Measurements from ENCODE around the gene AUP1. TPM values are rescaled to one million over a fixed set of nuclear protein-coding genes. Genes with fewer than 3 reads are reported as not detected.

Gene AUP1
- total RNA-seq, 2 experiments from 2014 or later: 92.0 to 122 TPM

DNA sequence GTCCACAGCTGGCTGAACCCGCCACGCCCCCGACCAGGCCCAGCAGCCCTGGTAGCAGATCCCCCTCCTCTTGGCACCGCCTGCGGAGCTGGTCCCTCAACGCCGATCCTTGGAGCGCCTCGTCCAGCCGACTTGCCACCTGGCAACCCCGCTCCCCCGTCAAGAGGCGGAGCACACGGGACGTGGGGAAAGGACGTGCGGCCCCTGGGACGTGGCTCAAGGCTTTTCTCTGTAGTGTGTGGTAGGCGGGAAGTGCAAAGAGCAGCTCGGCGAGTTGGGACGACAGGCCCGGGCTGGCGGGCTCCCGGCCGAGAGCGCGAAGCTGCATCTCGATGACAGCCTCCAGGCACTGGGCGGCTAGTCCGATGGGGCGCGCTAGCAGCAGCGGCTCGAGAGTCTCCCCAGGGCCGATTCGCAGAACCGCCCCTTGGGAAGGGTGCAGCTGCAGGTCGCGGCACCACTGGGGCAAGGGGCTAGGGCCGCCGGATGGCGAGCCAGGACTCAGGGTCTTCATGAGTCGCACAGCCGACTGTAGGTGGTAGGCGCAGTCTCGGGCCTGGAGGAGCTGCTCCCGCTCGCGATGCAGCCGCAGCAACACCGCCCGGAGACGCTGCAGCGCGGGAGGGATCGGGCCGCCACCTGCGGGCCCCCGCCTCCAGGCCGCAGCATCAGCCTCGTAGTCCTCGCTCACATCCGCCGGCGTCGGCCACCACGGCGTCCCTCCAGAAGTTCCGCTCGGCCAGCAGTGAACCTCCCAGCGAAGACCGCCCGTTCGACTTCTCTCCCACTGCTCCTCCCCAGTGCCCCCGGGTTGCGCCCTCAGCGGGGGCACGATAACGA lies 47.3 kb downstream of the AUP1 start:
- Mint-ChIP-seq H3K9me3 (ENCODE audit: low read depth) (no peaks in the 10 kb centered on the region), H3K4me1 (peaks cover 31% of the 10 kb centered on the region), H3K4me3 (peak overlapping the region; percentile 90), H3K36me3 (ENCODE audit: low read depth) (peaks cover 21% of the 10 kb centered on the region), H3K27me3 (no peaks in the 10 kb centered on the region), H3K27ac (peak overlapping the region; percentile 99)
- peak; percentile 37 for ATAC-seq
- peak; percentile 75 for DNase-seq
- intact Hi-C loops (cut with DNase I, micrococcal nuclease): loop anchor here (1.0 to 2.0 kb wide), 6 partner anchors 10 to 1097 kb away; partner anchors contain the start of genes ALMS1 (in 1 of the 2), C2orf81 (in 1 of the 2), DOK1 (in 1 of the 2) and INO80B (in 1 of the 2)
- POLR2A ChIA-PET: interaction anchor here (0.5 to 3.2 kb wide), 7 partner anchors 9 to 100 kb away, joined by 3 to 18 read pairs (median 3); partner anchors contain the start of genes AUP1, HTRA2, INO80B and MRPL53
- CTCF ChIA-PET: interaction anchor here (0.5 to 5.2 kb wide), 20 partner anchors 9 to 658 kb away, joined by 3 to 62 read pairs (median 4); partner anchors contain the start of genes AUP1, DQX1, HTRA2 and INO80B

DNA sequence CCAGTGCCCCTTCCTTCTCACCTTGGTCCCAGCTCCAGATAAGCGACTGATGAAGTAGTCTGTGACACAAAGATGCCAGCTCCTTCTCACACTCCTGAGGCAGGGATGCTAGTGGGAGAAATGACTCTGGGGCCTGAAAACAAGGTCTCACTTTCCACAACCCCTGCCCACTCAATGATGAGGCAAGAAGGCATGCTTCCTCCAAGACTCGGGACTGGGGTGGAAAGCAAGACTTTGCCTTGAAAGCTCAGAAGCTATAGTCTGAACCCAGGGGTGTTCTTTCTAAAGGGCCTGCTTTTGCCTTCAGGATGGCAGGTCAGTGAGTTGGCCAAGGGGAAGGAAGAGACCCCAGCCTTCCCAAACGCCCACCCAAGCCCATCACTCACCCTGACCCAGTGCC lies 48.1 kb downstream of the AUP1 start:
- H3K36me3 Mint-ChIP-seq (ENCODE audit: low read depth): peaks cover 19% of the 10 kb centered on the region
- no peaks in the 10 kb centered on the region for H3K9me3 Mint-ChIP-seq (ENCODE audit: low read depth)
- H3K4me3 Mint-ChIP-seq: peak overlapping the region; percentile 90
- DNase-seq (no peak), ATAC-seq (no peak)
- H3K4me1 Mint-ChIP-seq: peaks cover 31% of the 10 kb centered on the region
- POLR2A ChIA-PET: interaction anchor here (0.5 to 3.2 kb wide), 5 partner anchors 9 to 100 kb away, joined by 3 to 18 read pairs (median 6); partner anchors contain the start of genes INO80B, MRPL53 and WBP1
- H3K27ac Mint-ChIP-seq: no peak overlapping the region
- H3K27me3 Mint-ChIP-seq: no peaks in the 10 kb centered on the region
- CTCF ChIA-PET: interaction anchor here (0.7 to 5.2 kb wide), 14 partner anchors 8 to 657 kb away, joined by 3 to 62 read pairs (median 3); partner anchors contain the start of genes AUP1, HTRA2, INO80B and LBX2
- intact Hi-C loops (cut with DNase I, micrococcal nuclease): no loop called here

Other genes with a start within 250 kb of the AUP1 start
- 1 to 10 TPM; 2.2 to 2.7 TPM for gene SLC4A5, start 186.3 kb downstream of the AUP1 start, total RNA-seq
- 100 to 1,000 TPM in 1 of 2 experiments, 10 to 100 TPM in 1; 78.1 to 132 TPM for gene DCTN1, start 149.4 kb downstream of the AUP1 start, total RNA-seq
- gene C2orf81, start 108.1 kb downstream of the AUP1 start, total RNA-seq: 1 to 10 TPM; 4.5 to 4.9 TPM
- gene WDR54, start 108.0 kb downstream of the AUP1 start, total RNA-seq: 100 to 1,000 TPM; 103 to 119 TPM
- 1 to 10 TPM; 1.8 to 2.5 TPM for gene RTKN, start 87.8 kb downstream of the AUP1 start, total RNA-seq
- gene INO80B, start 74.6 kb downstream of the AUP1 start, total RNA-seq: 10 to 100 TPM; 24.2 to 25.6 TPM
- gene WBP1, start 71.3 kb downstream of the AUP1 start, total RNA-seq: 10 to 100 TPM; 24.9 to 30.2 TPM
- 10 to 100 TPM; 44.2 to 48.9 TPM for gene MOGS, start 64.3 kb downstream of the AUP1 start, total RNA-seq
- 10 to 100 TPM; 87.4 to 88.5 TPM for gene MRPL53, start 57.0 kb downstream of the AUP1 start, total RNA-seq
- gene CCDC142, start 46.7 kb downstream of the AUP1 start, total RNA-seq: 10 to 100 TPM in 1 of 2 experiments, 1 to 10 TPM in 1; 9.7 to 13.2 TPM
- gene TTC31, start 46.6 kb downstream of the AUP1 start, total RNA-seq: 10 to 100 TPM; 24.0 to 24.6 TPM
- gene LBX2, start 30.1 kb downstream of the AUP1 start, total RNA-seq: under 1 TPM in 1 of 2 experiments, not detected in 1; 0.28 TPM
- 10 to 100 TPM; 21.7 to 28.7 TPM for gene PCGF1, start 22.0 kb downstream of the AUP1 start, total RNA-seq
- under 1 TPM; 0.18 to 0.21 TPM for gene TLX2, start 15.3 kb downstream of the AUP1 start, total RNA-seq
- gene DQX1, start 3.5 kb downstream of the AUP1 start, total RNA-seq: under 1 TPM; 0.40 to 0.41 TPM
- 10 to 100 TPM; 43.5 to 47.7 TPM for gene HTRA2, start 227 bp upstream of the AUP1 start, total RNA-seq
- under 1 TPM; 0.86 to 0.96 TPM for gene LOXL3, start 24.2 kb upstream of the AUP1 start, total RNA-seq
- 10 to 100 TPM; 17.2 to 17.9 TPM for gene DOK1, start 25.0 kb upstream of the AUP1 start, total RNA-seq
- gene M1AP, start 118.6 kb upstream of the AUP1 start, total RNA-seq: under 1 TPM; 0.18 to 0.33 TPM
- gene SEMA4F, start 124.5 kb upstream of the AUP1 start, total RNA-seq: 1 to 10 TPM; 5.7 to 7.4 TPM

Data from activated CD4-positive, alpha-beta T cell treated with anti-CD3 and anti-CD28 coated beads for 36 hours (primary cell).